GM18867 (cell line): ENCODE results near the gene PDE4C.

Experiments used
- ATAC-seq: cut with Tn5 transposase; IDR thresholded peaks from one replicate; pipeline ENCODE4 v1.9.1; 2021; ENCODE audit warnings: mild to moderate bottlenecking, moderate library complexity; ENCODE audit not compliant: unreplicated experiment

PDE4C gene

GRCh38 chr19:18225702-18226468 is at the start of gene PDE4C:
TSS of gene PDE4C (minus strand) at chr19:18226438. CDS start at chr19:18226415, 23 bp downstream.
- no peak for ATAC-seq

GRCh38 chr19:18274781-18275356 is 48.6 kb upstream of the PDE4C start:
- no peak for ATAC-seq

GRCh38 chr19:18274219-18274780 is 48.1 kb upstream of the PDE4C start, which contains the start of gene IQCN:
TSS of gene IQCN (minus strand) at chr19:18274452. CDS start at chr19:18269478, 4,974 bp downstream.
- ATAC-seq = no peak

- ATAC-seq = no peak
Observed at GRCh38 chr19:18273561-18274218, 47.5 kb upstream of the PDE4C start.

- ATAC-seq = no peak
Observed at GRCh38 chr19:18271433-18271841, 45.2 kb upstream of the PDE4C start.

- no peak for ATAC-seq
Observed at GRCh38 chr19:18270326-18270725, 44.1 kb upstream of the PDE4C start.

GRCh38 chr19:18269070-18269723 is 43.0 kb upstream of the PDE4C start:
- no peak for ATAC-seq

- no peak for ATAC-seq
Observed at GRCh38 chr19:18266771-18267686, 40.8 kb upstream of the PDE4C start.

- ATAC-seq = no peak
Observed at GRCh38 chr19:18265582-18265981, 39.3 kb upstream of the PDE4C start.

GRCh38 chr19:18264971-18265540 is 38.8 kb upstream of the PDE4C start:
- no peak for ATAC-seq

- no peak for ATAC-seq
Observed at GRCh38 chr19:18264137-18264854, 38.1 kb upstream of the PDE4C start.

- no peak for ATAC-seq
Observed at GRCh38 chr19:18263324-18264136, 37.3 kb upstream of the PDE4C start.

GRCh38 chr19:18262917-18263316 is 36.7 kb upstream of the PDE4C start:
- ATAC-seq = no peak

- no peak for ATAC-seq
Observed at GRCh38 chr19:18262144-18262543, 35.9 kb upstream of the PDE4C start.

- no peak for ATAC-seq
Observed at GRCh38 chr19:18261474-18261873, 35.2 kb upstream of the PDE4C start.

- ATAC-seq = no peak
Observed at GRCh38 chr19:18259893-18260292, 33.7 kb upstream of the PDE4C start.

GRCh38 chr19:18257503-18258470 is 31.5 kb upstream of the PDE4C start:
- ATAC-seq = no peak
